GM18867 (cell line): ENCODE measurements around the gene RPL38.

ENCODE experiments used
- ATAC-seq: cut with Tn5 transposase; IDR thresholded peaks from one replicate; pipeline ENCODE4 v1.9.1; 2021; ENCODE audit warnings: mild to moderate bottlenecking, moderate library complexity; ENCODE audit not compliant: unreplicated experiment

The RPL38 gene

GRCh38 chr17:74245871-74246270 lies 42.4 kb downstream of the RPL38 start:
- ATAC-seq = no peak

GRCh38 chr17:74249590-74250270 lies 46.3 kb downstream of the RPL38 start:
- ATAC-seq = no peak

DNA sequence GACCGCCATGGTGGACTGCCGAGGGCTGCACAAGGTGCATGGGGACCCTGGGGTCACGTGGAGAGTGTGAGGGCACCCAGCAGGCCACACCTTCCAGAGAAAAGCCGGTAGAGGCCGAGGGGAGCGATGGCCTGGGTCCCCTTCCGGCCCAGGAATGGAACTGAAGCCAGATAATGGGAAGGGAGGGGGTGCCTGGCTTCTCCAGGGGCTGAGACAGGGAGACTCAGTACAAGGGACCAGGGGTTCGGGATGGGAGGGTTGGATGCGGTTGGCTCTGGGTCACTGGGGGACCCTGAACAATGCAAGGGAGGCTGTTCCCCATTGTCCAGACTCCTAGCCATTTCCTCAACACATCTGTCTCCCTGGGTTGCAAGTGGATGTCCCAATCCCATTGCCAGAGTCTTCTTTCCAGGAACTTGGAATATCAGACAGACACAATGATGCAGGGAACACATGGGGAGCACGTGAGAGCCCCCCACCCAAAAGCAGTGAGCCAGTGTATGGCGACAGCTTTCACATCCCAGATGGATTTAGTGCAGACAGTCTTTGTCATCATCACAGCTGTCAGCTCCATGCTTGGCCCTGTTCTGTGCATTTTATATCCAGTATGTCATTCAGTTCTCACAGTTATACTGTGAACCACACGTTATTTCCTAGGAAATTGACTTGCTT lies 47.0 kb downstream of the RPL38 start:
- ATAC-seq = no peak

DNA sequence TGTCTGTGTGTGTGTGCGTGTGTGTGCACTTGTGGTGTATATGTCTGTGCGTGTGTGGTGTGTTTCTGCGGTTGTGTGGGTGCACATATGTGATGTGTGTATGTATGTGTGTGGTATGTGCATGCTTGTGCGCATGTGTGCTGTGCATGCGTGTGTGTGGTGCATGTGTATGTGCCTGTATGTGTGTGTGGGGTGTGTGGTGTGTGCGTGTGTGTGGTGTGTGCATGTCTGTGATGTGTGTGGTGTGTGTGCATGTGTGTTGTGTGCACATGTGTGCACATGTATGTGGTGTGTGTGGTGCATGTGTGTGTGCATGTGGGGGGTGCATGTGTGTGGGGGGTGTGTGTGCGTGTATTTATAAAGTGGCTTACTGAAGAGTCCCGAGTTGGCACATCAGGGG lies 47.6 kb downstream of the RPL38 start:
- ATAC-seq = no peak

- no peak for ATAC-seq
Observed at GRCh38 chr17:74251569-74251968, 48.1 kb downstream of the RPL38 start.

DNA sequence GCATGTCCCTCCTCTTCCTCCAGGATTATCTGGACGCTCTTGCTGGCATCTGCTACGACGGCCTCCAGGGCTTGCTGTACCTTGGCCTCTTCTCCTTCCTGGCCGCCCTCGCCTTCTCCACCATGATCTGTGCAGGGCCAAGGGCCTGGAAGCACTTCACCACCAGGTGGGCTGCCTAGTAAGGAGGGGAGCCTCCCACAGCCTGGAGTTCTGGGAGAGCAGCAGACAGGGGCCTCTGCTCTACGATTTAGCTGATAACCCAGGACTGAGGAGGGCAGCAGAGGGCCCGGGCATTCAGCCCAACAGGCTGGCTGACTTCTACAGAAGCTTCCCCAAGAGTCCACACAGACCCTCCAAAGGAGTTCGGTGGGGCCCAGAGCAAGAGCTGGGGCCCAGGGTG lies 48.7 kb downstream of the RPL38 start:
- ATAC-seq = no peak

DNA sequence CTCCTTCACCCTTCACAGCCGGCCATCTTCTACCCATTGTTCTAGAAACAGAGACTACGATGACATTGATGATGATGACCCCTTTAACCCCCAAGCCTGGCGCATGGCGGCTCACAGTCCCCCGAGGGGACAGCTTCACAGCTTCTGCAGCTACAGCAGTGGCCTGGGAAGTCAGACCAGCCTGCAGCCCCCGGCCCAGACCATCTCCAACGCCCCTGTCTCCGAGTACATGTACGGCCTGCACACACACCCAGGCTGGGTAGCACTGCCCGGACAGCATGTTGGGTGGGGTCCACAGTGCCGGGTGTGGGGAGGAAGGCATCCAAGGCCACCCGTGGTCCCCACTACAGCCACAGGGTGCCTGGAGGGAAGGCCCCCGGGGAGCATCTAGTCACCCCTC lies 49.6 kb downstream of the RPL38 start:
- no peak for ATAC-seq

GRCh38 chr17:74257311-74257710 lies 53.8 kb downstream of the RPL38 start:
- ATAC-seq = no peak

DNA sequence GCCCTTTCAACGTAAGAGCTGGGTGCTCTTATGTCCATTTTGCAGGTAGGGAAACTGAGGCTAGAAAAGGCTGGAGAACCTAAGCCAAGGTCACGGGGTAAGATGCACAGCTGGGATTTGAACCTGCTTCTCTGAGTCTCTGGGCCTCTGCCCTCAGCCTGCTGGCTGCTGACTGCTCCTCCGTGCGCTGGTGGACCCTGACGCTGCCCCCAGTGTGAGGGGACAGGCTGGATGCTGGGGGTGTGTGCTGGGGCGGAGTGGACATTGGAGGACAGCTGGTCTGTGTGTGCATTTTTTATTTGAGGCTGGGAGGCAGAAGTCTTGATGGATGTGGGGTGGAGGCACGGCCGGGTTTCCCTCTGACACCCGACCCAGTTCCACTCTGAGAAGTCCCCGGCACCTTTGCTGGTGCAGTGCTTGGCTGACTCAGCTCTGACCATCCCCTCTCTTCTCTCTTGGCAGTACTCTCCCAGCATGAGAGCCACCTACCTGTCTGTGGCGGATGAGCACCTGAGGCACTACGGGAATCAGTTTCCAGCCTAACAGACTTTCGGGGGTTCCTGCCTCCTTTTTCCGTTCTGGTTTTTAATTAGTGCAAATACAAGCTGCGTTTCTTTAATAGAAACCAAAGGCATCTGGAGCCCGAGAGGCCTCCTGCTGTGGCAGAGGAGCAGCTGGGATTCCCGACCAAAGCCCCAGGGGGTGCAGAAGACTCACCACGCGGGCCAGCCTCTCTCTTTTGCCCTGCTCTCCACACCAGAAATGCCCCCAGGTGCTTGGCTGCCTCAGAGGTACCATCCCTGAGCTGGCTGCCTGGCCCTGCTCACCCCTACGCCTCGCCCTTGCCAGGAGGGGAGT lies 56.4 kb downstream of the RPL38 start:
- no peak for ATAC-seq
